ENCODE data around the gene SERPINA1. TPM values are rescaled to one million over a fixed set of nuclear protein-coding genes. Genes with fewer than 3 reads are reported as not detected.

SERPINA1 gene
- total RNA-seq, 1 experiment from 2014 or later: 235 TPM

- intact Hi-C loops (cut with micrococcal nuclease; ENCODE audit: unreplicated experiment): no loop called here
- H3K36me3 Mint-ChIP-seq (ENCODE audit: insufficient read depth, unreplicated experiment): no peaks in the 10 kb centered on the region
- no peaks in the 10 kb centered on the region for H3K27me3 Mint-ChIP-seq (ENCODE audit: unreplicated experiment)
- no peak for DNase-seq
- TF ChIP-seq CTCF (IDR thresholded peaks at IDR 0.05; ENCODE audit: unreplicated experiment): no peak
- CTCF ChIA-PET: no interaction called here
- H3K27ac Mint-ChIP-seq (ENCODE audit: unreplicated experiment): no peak overlapping the region
- no peaks in the 10 kb centered on the region for H3K9me3 Mint-ChIP-seq (ENCODE audit: low read depth, unreplicated experiment)
- H3K4me1 Mint-ChIP-seq (ENCODE audit: low read depth, unreplicated experiment): peaks cover 18% of the 10 kb centered on the region
- H3K4me3 Mint-ChIP-seq (ENCODE audit: low read depth, unreplicated experiment): no peak overlapping the region
- no TSS peak for BruUV-seq (replicated peaks)
Observed at GRCh38 chr14:94361682-94362081, 26.7 kb downstream of the SERPINA1 start.

DNA sequence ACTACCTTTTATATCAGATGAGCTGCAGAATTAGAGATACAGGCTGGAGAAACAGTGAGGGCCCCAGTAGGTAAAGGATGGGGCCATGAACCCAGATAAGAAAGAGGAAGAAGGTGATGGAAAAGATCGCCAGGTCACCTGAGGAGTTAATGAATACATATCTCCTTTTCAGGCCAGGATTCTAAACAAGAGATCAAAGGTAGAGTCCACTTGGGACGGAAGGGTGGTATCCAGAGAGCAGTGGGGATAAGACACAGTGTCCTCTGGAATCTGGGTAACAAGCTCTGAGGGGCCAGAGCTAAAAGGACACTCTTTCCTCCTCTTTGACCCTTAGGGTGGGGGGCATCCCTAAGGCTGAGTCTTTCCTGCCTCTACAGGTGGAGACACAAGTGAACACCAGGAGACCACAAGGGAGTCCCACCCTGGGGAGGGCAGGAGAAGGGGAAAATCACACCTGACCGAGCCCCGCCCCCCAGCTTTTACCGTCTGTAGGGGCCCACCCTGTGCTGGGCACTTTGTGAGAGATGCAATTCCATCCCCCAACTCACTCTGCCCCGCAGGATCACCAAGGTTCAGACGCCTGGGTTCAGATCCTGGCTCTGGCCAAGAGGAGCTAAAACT, 27.3 kb downstream of the SERPINA1 start:
- Mint-ChIP-seq H3K4me3 (ENCODE audit: low read depth, unreplicated experiment) (no peak overlapping the region), H3K27me3 (ENCODE audit: unreplicated experiment) (no peaks in the 10 kb centered on the region), H3K27ac (ENCODE audit: unreplicated experiment) (no peak overlapping the region), H3K4me1 (ENCODE audit: low read depth, unreplicated experiment) (peaks cover 24% of the 10 kb centered on the region), H3K36me3 (ENCODE audit: insufficient read depth, unreplicated experiment) (no peaks in the 10 kb centered on the region), H3K9me3 (ENCODE audit: low read depth, unreplicated experiment) (no peaks in the 10 kb centered on the region)
- BruUV-seq (replicated peaks): no TSS peak
- no peak for TF ChIP-seq CTCF (IDR thresholded peaks at IDR 0.05; ENCODE audit: unreplicated experiment)
- intact Hi-C loops (cut with micrococcal nuclease; ENCODE audit: unreplicated experiment): no loop called here
- CTCF ChIA-PET: no interaction called here
- no peak for DNase-seq

DNA sequence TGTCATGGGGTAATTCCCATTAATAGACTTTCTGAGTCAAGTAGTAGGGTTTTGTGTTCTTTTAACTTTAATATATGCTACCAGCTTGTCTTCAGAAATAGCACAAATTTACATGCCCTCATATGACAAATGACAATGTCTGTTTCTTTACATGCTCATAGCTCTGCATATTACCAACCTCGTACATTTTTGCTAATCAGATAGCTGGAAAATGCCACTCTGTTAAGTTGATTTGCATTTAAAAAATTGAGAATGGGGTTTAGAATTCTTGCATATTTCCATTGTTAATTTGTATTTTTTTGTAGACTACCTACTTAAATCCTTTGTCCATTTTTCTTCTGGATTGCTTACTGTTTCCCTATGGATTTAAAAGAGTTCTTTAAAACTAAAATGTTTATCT, 31.2 kb downstream of the SERPINA1 start:
- Mint-ChIP-seq H3K27ac (ENCODE audit: unreplicated experiment) (no peak overlapping the region), H3K36me3 (ENCODE audit: insufficient read depth, unreplicated experiment) (no peaks in the 10 kb centered on the region)

DNA sequence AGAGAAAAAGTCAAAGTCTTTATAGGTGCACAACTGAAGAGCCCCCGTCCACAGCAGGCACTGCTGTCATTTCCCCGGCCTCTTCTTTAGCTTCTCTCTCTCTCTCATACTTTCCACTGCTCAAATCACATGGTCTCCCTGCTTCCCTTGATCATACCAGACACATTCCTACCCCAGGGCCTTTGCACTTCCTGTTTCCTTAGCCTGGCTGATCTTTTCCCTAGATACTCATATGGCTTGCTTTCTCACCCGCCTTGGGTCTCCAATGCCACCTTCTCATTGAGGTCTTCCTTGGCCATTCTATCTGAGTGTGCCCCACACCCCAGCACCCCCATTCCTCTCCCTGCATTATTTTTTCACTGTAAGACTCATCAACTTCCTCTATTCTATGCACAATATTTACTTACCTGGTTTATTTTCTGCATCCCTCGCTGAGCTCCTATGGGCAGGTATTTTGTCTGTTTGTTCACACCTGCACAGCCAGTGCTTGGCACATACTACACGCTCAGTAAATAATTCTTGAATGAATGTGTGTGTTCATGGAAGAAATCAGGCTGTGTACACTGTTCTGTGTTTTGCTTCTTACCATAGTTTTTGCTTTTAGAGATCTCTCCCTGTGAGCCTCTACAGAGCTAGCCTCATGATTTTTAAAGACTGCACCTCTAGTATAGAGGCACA, 31.9 kb downstream of the SERPINA1 start:
- Mint-ChIP-seq H3K4me1 (ENCODE audit: low read depth, unreplicated experiment) (peaks cover 36% of the 10 kb centered on the region), H3K27ac (ENCODE audit: unreplicated experiment) (no peak overlapping the region), H3K36me3 (ENCODE audit: insufficient read depth, unreplicated experiment) (no peaks in the 10 kb centered on the region), H3K9me3 (ENCODE audit: low read depth, unreplicated experiment) (peaks cover 4% of the 10 kb centered on the region), H3K27me3 (ENCODE audit: unreplicated experiment) (no peaks in the 10 kb centered on the region), H3K4me3 (ENCODE audit: low read depth, unreplicated experiment) (no peak overlapping the region)
- CTCF ChIA-PET: interaction anchor here (1.0 kb wide), 1 partner anchor 15 kb away, joined by 3 read pairs; no protein-coding TSS in a partner anchor
- TF ChIP-seq CTCF (IDR thresholded peaks at IDR 0.05; ENCODE audit: unreplicated experiment): no peak
- no TSS peak for BruUV-seq (replicated peaks)
- DNase-seq: no peak
- intact Hi-C loops (cut with micrococcal nuclease; ENCODE audit: unreplicated experiment): no loop called here

More for the DNA sequence above, 31.2 kb downstream of the SERPINA1 start:
- Mint-ChIP-seq H3K27me3 (ENCODE audit: unreplicated experiment) (no peaks in the 10 kb centered on the region), H3K4me1 (ENCODE audit: low read depth, unreplicated experiment) (peaks cover 36% of the 10 kb centered on the region), H3K9me3 (ENCODE audit: low read depth, unreplicated experiment) (peaks cover under 1% of the 10 kb centered on the region), H3K4me3 (ENCODE audit: low read depth, unreplicated experiment) (no peak overlapping the region)
- TF ChIP-seq CTCF (IDR thresholded peaks at IDR 0.05; ENCODE audit: unreplicated experiment): no peak
- no peak for DNase-seq
- CTCF ChIA-PET: interaction anchor here (1.0 kb wide), 1 partner anchor 15 kb away, joined by 3 read pairs; no protein-coding TSS in a partner anchor
- BruUV-seq (replicated peaks): no TSS peak
- intact Hi-C loops (cut with micrococcal nuclease; ENCODE audit: unreplicated experiment): no loop called here
